ENCODE results near the gene HES6.
A peak's percentile ranks its signal among the peaks of the same experiment; 100 is the strongest.
"Not testable (repeated sequence)": the region's sequence is repeated elsewhere in the genome, so short reads cannot be mapped to it uniquely, and the experiment has no call there.

The HES6 gene

GRCh38 chr2:238272156-238272555 lies 32.3 kb upstream of the HES6 start:
- DNase-seq, result no peak

GRCh38 chr2:238271686-238272085 lies 31.8 kb upstream of the HES6 start:
- not testable (repeated sequence) for DNase-seq

GRCh38 chr2:238271061-238271554 lies 31.3 kb upstream of the HES6 start:
- no peak for DNase-seq

- no peak for DNase-seq
These were observed 30.8 kb upstream of the HES6 start for GRCh38 chr2:238270606-238271005.

GRCh38 chr2:238269741-238270140 lies 29.9 kb upstream of the HES6 start:
- DNase-seq, result no peak

- no peak for DNase-seq
These were observed 28.2 kb upstream of the HES6 start for GRCh38 chr2:238267884-238268680.

- DNase-seq, result no peak
These were observed 27.5 kb upstream of the HES6 start for GRCh38 chr2:238267341-238267710.

GRCh38 chr2:238265605-238266004 lies 25.8 kb upstream of the HES6 start:
- DNase-seq, result no peak

- no peak for DNase-seq
These were observed 24.2 kb upstream of the HES6 start for GRCh38 chr2:238264072-238264460.

GRCh38 chr2:238263204-238264071 lies 23.6 kb upstream of the HES6 start:
- DNase-seq, result peak; percentile 63

GRCh38 chr2:238262496-238263122 lies 22.8 kb upstream of the HES6 start:
- DNase-seq, result no peak

GRCh38 chr2:238261718-238262375 lies 22.0 kb upstream of the HES6 start:
- DNase-seq, result no peak

GRCh38 chr2:238260883-238261282 lies 21.0 kb upstream of the HES6 start:
- DNase-seq, result no peak

GRCh38 chr2:238259061-238260020 lies 19.5 kb upstream of the HES6 start:
- DNase-seq, result no peak

- no peak for DNase-seq
These were observed 18.2 kb upstream of the HES6 start for GRCh38 chr2:238257786-238258700.

- DNase-seq, result peak; percentile 56
These were observed 16.8 kb upstream of the HES6 start for GRCh38 chr2:238256594-238257104.

GRCh38 chr2:238256111-238256510 lies 16.3 kb upstream of the HES6 start:
- DNase-seq, result no peak

GRCh38 chr2:238255636-238256035 lies 15.8 kb upstream of the HES6 start:
- no peak for DNase-seq

- no peak for DNase-seq
These were observed 15.3 kb upstream of the HES6 start for GRCh38 chr2:238255151-238255551.

- DNase-seq, result no peak
These were observed 14.4 kb upstream of the HES6 start for GRCh38 chr2:238254095-238254723.
